Kidney (tissue), 14 donors: ENCODE data around the gene DPP10. TPM values are rescaled to one million over a fixed set of nuclear protein-coding genes. Genes with fewer than 3 reads are reported as not detected.

ENCODE experiments used
- DNase-seq, 5 donors: peaks; one replicate each; pipeline ENCODE4 v3.0.0-alpha.2; 2013 to 2020
- FAIRE-seq: peaks from 2 replicates; lab custom pipeline; 2012; peaks lifted over from hg19 to GRCh38; lab: Jason Lieb, UNC
- H3K27ac ChIP-seq, 2 donors: one replicate each; pipeline ENCODE4 v1.7.0; 2013; ENCODE audit warnings: low read depth in 2 of 2, low read length in 2 of 2, inconsistent platforms in 1 of 2
- H3K27me3 ChIP-seq: one replicate; pipeline ENCODE4 v1.7.1; 2013; ENCODE audit warnings: low read length, inconsistent platforms; ENCODE audit not compliant: control insufficient read depth, insufficient read depth
- H3K36me3 ChIP-seq, 3 donors: one replicate each; pipeline versions ENCODE4 v1.7.0 to v1.7.1; 2013; ENCODE audit warnings: low read length in 3 of 3, control low read depth in 1 of 3, inconsistent platforms in 1 of 3; ENCODE audit not compliant: insufficient read depth in 3 of 3, control insufficient read depth in 2 of 3
- H3K4me1 ChIP-seq, 3 donors: one replicate each; pipeline versions ENCODE4 v1.7.0 to v1.7.1; 2013; ENCODE audit warnings: low read length in 3 of 3, inconsistent platforms in 1 of 3, low read depth in 1 of 3; ENCODE audit not compliant: control insufficient read depth in 2 of 3, insufficient read depth in 2 of 3
- H3K4me3 ChIP-seq, 3 donors: one replicate each; pipeline versions ENCODE4 v1.7.0 to v1.8.1; 2013; ENCODE audit warnings: low read length in 3 of 3, control low read depth in 1 of 3, inconsistent platforms in 1 of 3
- H3K9ac ChIP-seq, 3 donors: one replicate each; pipeline versions ENCODE4 v1.7.0 to v1.7.1; 2013; ENCODE audit warnings: low read length in 3 of 3, control low read depth in 1 of 3, inconsistent platforms in 1 of 3
- H3K9me3 ChIP-seq, 3 donors: one replicate each; pipeline versions ENCODE4 v1.7.0 to v1.7.1; 2013; ENCODE audit warnings: low read length in 3 of 3, control low read depth in 1 of 3, inconsistent platforms in 1 of 3; ENCODE audit not compliant: control insufficient read depth in 2 of 3, insufficient read depth in 1 of 3
- CTCF ChIP-seq: IDR thresholded peaks from 3 replicates; pipeline ENCODE4 v1.5.1; 2012; ENCODE audit warnings: mild to moderate bottlenecking, moderate library complexity, borderline replicate concordance; ENCODE audit not compliant: insufficient read depth; ENCODE audit errors: extremely low read depth
- intact Hi-C: fragments of 100-400 bp; cut with DNase I; formaldehyde crosslinking; loops from one replicate; pipeline ENCODE4 v1.11.1; 2022
- polyA plus RNA-seq: library from polyadenylated mRNA; stranded (reverse); fragments of 350-450 nt; fragmentation: Illumina TruSeq; extraction: RNeasy Lipid Tissue Mini Kit (QIAGEN cat#74804); gene quantifications from one replicate; pipeline ENCODE4 v1.2.3, GENCODE V29; 2014; ENCODE audit warnings: low read depth, low replicate concordance; ENCODE audit not compliant: insufficient read depth
- total RNA-seq: library from RNA; stranded (reverse); fragmentation: NEBNext Ultra II Directional; extraction: Animal tissue kit (Norgen Biotek cat#: 25700); gene quantifications from one replicate; pipeline ENCODE4 v1.2.1, GENCODE V29; 2021
- donor health status: control.
- donor health status: control.
- donor health status: control.
- donor health status: control.
- donor health status: control.
- donor health status: DM: yes; HTN: yes; CAD: no.
- donor health status: Normal renal cell carcinoma (clear cell type).

DPP10 gene
- total and polyA plus RNA-seq, 2 donors from 2014 or later: 0.67 TPM; not detected in 1

GRCh38 chr2:115163572-115163971 is 721.1 kb downstream of the DPP10 start:
- intact Hi-C loops: no loop called here
- H3K27me3 ChIP-seq: peaks cover 8% of the 10 kb centered on the region
- peak overlapping the region in 1 of 3 donors; percentile 20 for H3K4me3 ChIP-seq
- no peaks in the 10 kb centered on the region for H3K4me1 ChIP-seq
- H3K36me3 ChIP-seq: no peaks in the 10 kb centered on the region
- FAIRE-seq (no peak), DNase-seq (peak in 2 of 5 donors; percentile 6 to 28)
- TF ChIP-seq CTCF: no peak
- no peaks in the 10 kb centered on the region for H3K9me3 ChIP-seq
- no peak overlapping the region for H3K27ac ChIP-seq
- no peak overlapping the region for H3K9ac ChIP-seq

- H3K4me1 ChIP-seq: no peaks in the 10 kb centered on the region
- intact Hi-C loops: no loop called here
- peak; percentile 50 for TF ChIP-seq CTCF
- no peaks in the 10 kb centered on the region for H3K36me3 ChIP-seq
- DNase-seq (peak in 3 of 5 donors; percentile 26 to 82 (median 75)), FAIRE-seq (no peak)
- H3K9me3 ChIP-seq: no peaks in the 10 kb centered on the region
- no peak overlapping the region for H3K27ac ChIP-seq
- no peak overlapping the region for H3K4me3 ChIP-seq
- H3K9ac ChIP-seq: no peak overlapping the region
- H3K27me3 ChIP-seq: peaks cover 8% of the 10 kb centered on the region
Observed at GRCh38 chr2:115165529-115166109, 723.2 kb downstream of the DPP10 start.

GRCh38 chr2:115168457-115168856 is 726.0 kb downstream of the DPP10 start:
- Histone ChIP-seq H3K4me1 (no peaks in the 10 kb centered on the region), H3K36me3 (no peaks in the 10 kb centered on the region), H3K9me3 (no peaks in the 10 kb centered on the region), H3K27me3 (peaks cover under 1% of the 10 kb centered on the region), H3K9ac (no peak overlapping the region), H3K27ac (no peak overlapping the region), H3K4me3 (no peak overlapping the region)
- no peak for TF ChIP-seq CTCF
- intact Hi-C loops: no loop called here
- no peak for FAIRE-seq
- DNase-seq: no peak

GRCh38 chr2:115169814-115170213 is 727.4 kb downstream of the DPP10 start:
- Histone ChIP-seq H3K36me3 (no peaks in the 10 kb centered on the region), H3K27me3 (no peaks in the 10 kb centered on the region), H3K9me3 (no peaks in the 10 kb centered on the region), H3K9ac (no peak overlapping the region), H3K4me3 (no peak overlapping the region), H3K27ac (no peak overlapping the region), H3K4me1 (no peaks in the 10 kb centered on the region)
- TF ChIP-seq CTCF: no peak
- FAIRE-seq: no peak
- DNase-seq: no peak
- intact Hi-C loops: no loop called here
